Measurements from ENCODE around the gene SYTL3.

GRCh38 chr6:158759966-158760617, 110.2 kb downstream of the SYTL3 start:
- TF ChIP-seq CTCF (IDR thresholded peaks at IDR 0.05): no peak
- TF ChIP-seq POLR2A (IDR thresholded peaks at IDR 0.05): no peak
- TF ChIP-seq POLR2AphosphoS5 (IDR thresholded peaks at IDR 0.05): no peak
